ENCODE measurements around the gene CPEB3.
"Not testable (repeated sequence)": the region's sequence is repeated elsewhere in the genome, so short reads cannot be mapped to it uniquely, and the experiment has no call there.

The CPEB3 gene

DNA sequence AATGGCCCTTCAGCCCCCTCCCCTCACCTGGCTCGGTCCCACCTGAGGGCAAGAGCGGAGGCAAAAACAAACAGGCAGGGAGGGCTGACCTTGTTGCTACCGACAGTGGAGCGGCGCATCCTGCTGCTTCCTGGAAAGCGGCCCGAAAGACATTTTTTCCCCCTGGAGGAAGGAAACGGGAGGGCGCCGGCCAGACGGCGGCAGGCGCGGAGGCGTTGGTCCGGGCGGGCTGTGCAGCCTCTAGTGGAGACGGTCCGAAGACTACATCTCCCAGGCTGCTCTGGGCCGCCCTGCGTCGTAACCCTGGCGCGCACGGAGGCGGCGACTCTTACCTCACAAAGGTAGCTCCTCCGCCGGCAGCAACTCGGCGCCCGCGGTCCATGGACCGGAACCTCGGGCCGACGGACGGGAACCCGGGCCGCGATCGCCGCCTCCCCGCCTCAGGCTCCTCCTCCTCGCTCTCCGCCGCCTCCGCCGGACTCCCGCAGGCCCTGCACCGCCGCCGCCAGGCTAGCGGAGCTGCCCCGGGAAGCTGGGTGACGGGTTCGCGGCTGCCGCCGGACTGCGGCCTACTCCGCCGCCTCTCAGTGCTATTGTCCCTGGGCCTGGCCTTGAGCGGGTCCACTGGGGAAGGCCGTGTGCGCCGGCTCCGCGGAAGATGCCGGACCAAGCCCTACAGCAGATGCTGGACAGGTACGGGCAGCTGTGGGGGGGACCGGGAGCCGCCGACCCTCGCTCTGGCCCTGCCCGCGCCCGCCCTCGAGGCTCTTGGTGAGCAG, at the start of gene CPEB3, which contains the start of gene MARCHF5:
CPEB3 (minus strand) TSS at position 242 of the 779 bp plus-strand sequence. CDS start 50,728 bp downstream, outside the sequence.
MARCHF5 (plus strand) TSS at position 331 of the 779 bp plus-strand sequence; CDS start at position 659, 328 bp downstream.
- peak; percentile 78 for DNase-seq (ENCODE audit: low read depth)

DNA sequence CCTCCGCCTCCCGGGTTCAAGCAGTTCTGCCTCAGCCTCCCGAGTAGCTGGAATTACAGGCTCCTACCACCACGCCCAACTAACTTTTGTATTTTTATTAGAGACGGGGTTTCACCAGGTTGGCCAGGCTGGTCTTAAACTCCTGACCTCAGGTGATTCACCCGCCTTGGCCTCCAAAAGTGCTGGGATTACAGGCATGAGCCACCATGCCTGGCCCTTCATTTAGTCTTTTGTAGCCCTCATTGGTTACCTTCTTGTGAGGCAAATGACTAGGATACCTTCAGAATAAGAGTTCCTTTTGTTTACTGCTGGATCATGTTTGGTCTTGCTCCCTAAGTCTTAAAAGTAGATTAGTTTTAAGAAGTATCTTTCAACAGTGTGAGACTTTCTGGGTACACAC, 39.0 kb upstream of the CPEB3 start:
- not testable (repeated sequence) for DNase-seq (ENCODE audit: low read depth)

DNA sequence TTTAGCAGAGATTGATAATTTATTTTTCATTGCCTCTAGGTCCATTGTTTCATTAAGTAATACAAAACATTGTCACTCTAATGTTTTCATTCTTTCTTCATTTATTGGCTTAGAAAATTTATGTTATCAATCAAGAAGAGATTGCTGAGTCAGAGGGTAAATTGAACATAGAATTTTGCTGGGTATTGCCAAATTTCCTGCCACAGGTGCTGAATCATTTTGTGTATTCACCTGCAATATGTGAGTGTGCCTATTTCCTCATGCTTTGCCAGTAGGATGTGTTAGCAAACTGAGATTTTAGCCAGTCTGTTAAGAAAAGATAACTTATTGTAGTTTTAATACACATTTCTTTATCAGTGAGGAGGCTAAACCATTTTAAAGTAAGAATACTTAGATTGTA, 38.1 kb upstream of the CPEB3 start:
- DNase-seq (ENCODE audit: low read depth): no peak

DNA sequence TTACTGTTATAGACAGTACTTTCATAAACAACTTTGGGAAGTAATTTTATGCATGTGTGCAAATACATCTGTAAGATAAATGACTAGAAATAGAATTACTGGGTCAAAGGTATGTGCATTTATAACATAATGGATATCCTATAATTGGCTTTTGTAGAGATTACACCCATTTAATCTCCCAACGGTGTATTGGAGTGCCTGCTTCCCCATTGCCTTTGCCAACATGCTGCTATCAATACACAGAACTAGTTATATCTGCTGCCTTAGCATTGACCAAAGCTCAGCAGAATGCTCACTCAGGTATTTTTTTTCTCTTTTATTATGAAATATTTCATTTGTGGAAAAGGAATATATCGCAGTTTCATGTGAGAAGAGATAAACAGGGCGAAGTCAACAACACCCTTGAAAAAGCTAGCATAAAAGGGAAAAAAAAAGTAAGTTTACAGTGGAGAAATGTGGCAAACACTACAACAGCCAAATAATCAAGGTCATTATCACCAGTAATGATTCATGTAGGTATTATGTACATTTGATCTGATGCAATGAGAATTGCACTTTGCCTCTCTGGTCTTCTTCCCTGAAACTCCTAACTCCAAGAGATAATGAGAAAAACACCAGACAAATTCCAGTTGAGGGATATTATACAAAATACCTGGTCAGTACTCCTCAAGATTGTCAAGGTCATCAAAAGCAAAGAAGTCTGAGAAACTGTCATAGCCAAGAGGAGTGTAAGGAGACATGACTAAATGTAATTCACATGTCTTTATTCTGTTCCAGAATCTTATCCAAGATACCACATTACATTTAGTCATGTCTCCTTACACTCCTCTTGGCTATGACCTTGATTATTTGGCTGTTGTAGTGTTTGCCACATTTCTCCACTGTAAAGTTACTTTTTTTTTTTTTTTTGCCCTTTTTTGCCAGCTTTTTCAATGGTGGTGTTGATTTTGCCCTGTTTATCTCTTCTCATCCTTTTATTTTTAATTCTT, 36.9 kb upstream of the CPEB3 start:
- DNase-seq (ENCODE audit: low read depth): no peak

DNA sequence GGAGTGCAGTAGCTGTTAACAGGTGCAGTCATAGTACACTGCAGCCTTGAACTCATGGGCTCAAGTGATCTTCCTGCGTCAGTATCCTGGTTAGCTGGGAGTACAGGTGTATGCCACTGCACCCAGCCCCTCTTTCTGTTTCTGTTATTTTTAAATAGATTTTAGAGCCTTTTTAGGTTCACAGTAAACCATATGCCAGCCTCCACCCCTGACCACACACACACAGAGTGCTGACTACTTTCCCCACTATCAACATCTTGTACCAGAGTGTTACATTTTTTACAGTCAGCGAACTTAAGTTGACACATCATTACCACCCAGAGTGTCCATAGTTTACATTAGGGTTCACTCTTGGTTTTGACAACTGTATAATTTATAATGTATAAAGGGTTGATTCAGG, 32.2 kb upstream of the CPEB3 start:
- DNase-seq (ENCODE audit: low read depth): no peak

DNA sequence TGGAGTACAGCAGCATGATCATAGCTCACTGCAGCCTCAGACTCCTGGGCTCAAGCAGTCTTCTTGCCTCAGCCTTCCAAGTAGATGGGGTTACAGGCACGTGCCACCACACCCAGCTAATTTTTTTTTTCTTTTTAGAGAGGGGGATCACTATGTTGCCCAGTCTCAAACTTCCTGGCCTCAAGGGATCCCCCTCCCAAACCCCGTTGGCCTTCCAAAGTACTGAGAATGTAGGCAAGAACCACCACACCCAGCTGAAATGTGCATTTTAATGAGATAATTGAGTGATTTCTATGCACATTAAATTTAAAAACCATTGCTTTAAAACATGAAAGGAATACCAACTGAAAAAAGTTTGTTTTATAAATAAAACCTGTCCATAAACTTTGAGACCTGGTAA, 25.7 kb upstream of the CPEB3 start:
- no peak for DNase-seq (ENCODE audit: low read depth)

DNA sequence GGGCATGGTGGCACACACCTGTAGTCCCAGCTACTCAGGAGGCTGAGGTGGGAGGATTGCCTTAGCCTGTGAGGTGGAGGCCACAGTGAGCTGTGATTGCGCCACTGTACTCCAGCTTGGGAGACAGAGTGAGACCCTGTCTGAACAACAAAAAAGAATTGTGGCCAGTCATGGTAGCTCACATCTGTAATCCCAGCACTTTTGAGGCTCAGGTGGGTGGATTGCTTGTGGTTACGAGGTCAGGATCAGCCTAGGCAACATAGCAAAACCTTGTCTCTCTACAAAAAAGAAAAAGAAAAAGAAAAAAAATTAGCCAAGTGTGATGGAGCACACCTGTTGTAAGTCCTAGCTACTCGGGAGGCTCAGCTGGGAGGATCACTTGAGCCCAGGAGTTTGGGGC, 22.9 kb upstream of the CPEB3 start:
- no peak for DNase-seq (ENCODE audit: low read depth)

DNA sequence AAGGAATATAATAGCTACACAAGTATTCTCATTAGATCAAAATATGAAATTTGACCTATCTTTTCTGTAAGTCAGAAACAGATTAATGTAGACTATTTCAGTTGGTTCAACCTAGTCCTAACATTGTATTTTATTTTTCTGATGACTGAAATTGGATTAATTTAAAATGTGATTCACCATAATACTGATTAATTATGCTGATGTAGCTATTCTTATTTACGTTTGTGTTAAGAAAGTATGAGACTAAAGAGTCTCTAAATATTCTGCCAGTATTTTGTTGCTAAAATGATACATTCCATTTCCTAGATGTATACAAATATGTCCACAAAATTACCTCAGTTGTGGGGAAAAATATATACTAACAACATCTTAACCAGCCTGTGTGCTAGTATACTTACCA, 18.4 kb upstream of the CPEB3 start:
- DNase-seq (ENCODE audit: low read depth): no peak

DNA sequence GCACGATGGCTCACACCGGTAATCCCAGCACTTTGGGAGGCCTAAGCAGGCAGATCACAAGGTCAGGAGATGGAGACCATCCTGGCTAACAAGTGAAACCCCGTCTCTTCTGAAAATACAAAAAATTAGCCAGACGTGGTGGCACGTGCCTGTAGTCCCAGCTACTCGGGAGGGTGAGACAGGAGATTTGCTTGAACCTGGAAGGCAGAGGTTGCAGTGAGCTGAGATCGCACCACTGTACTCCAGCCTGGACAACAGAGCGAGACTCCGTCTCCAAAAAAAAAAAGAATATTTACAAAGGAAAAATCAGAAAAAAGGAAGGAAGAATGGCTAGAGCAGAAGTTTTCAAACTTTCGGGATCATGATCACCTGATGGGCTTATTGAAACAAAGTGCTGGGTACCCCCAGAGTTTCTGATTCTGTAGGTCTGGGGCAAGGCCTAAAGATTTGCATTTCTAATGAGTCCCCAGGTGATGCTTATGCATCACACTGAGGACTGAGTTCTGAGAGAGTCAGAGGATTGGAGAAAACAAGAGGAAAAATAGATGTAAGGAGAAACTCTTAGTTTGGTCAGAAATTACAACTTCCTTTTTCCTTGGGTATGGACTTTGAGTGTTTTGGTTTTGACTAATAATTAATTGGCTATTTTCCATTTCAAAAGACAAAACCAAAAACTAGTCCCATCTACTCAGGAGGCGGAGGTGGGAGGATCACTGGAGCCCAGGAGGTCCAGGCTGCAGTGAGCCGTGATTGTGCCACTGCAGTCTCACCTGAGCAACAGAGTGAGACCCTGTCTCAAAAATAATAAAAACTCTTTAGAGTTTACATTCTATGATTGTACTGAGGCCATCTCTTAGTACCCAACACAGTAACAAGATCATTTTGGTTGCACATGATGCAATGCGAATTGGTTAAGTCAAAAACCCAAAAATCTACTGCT, 14.5 kb upstream of the CPEB3 start:
- DNase-seq (ENCODE audit: low read depth): no peak

DNA sequence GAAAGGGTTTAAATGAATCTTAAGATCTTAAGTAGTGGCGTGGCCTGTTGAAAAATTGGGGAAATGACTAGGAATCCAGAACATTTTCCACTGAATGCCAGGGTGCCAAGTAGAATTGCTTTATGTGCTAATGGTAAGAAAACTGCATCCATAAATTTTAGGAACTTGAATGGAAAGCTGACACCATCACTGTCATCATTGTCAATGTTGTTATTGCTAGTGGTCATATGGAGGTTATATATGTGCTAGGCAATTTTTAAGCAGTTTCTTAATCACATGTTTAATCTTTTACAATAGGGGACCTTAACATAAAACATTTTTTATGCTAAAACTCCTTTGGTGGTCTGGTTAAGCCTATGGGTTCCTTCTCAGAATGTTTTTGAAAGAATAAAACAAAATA, 13.2 kb upstream of the CPEB3 start:
- no peak for DNase-seq (ENCODE audit: low read depth)

DNA sequence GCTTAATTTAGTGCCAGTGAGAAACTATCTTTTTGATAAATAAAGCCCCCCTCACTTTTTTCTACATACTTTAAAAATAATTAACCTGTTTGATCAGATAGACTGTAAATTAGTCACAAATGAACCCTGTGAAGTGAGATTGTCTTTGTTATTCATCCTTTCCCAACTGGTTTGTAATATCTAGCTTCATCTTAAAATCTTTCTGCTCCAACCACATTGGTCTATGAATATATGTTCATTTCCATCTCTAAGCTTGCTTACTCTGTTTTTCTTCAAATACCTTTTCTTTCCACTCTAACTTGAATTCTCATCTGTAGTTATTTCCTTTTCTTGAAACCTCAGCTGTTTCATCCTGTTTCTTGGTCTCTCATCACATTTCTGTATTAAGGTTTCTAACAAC, 12.2 kb upstream of the CPEB3 start:
- no peak for DNase-seq (ENCODE audit: low read depth)

DNA sequence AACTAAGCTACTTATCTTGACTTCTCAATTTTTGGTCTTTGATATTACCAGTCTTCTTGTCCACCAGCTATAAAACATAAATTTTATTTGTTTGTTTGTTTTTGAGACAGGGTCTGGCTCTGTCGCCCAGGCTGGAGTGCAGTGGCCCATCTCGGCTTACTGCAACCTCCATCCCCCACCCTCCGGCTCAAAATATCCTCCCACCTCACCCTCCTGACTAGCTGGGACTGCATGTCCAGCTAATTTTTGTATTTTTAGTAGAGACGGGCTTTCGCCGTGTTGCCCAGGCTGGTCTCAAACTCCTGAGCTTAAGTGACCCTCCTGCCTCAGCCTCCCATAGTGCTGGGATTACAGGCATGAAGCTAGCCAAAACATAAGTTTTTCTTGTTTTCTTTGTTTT, 7.6 kb upstream of the CPEB3 start:
- DNase-seq (ENCODE audit: low read depth): no peak

DNA sequence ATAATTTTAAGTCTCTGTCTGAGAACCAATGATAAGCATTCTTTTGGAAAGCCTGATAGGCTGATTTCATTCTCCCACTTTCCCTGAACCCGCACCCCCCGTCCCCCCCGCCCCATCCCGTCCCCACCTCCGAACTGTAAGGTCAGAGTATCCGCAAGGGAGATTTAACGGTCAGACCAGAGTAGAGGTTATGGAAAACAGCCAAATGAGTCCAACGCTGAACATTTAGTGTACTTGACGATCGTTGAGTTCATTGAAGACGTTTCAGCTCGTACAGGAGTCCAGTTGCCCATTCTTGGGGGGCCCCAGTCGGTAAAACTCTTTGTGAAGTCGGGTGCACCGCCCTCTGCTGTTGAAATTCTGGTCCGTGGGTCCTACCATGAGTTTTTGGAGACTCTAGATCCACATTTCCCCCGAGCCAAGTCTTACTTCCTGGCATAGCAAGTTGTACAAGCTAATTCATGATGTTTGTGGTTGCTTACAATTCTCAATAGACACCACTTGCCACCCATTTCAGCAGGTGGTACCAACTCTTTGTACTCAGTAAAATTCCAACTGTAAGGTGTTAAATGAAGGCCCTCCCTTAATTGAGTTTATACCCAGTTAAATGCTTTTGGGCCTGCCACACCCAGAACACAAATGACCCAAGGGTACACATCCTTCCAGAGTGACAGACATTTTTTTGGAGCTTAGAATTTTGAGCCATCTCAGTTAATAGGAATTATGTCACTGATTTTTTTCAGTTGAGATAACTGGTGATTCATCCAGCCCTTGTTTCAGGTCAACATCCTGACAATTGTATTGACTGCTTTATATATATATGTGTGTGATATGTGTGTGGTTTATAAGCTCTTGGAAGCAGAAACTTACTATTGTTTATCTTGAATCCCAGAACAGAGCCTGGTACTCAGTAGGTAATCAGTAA, 1.3 kb upstream of the CPEB3 start:
- DNase-seq (ENCODE audit: low read depth): no peak

DNA sequence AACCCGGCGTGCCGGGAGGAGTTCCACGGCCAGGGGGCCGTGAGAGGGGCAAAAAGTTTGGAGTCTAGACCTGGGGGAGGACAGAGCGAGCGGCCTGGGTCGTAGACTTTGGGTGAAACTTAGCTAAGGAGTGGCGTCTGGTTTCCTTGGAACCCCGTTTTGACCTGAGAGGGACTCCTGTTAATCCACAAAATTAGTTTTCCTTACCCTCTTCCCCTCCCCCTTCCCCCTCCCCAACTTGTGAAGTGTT, 663 bp upstream of the CPEB3 start:
- no peak for DNase-seq (ENCODE audit: low read depth)

DNA sequence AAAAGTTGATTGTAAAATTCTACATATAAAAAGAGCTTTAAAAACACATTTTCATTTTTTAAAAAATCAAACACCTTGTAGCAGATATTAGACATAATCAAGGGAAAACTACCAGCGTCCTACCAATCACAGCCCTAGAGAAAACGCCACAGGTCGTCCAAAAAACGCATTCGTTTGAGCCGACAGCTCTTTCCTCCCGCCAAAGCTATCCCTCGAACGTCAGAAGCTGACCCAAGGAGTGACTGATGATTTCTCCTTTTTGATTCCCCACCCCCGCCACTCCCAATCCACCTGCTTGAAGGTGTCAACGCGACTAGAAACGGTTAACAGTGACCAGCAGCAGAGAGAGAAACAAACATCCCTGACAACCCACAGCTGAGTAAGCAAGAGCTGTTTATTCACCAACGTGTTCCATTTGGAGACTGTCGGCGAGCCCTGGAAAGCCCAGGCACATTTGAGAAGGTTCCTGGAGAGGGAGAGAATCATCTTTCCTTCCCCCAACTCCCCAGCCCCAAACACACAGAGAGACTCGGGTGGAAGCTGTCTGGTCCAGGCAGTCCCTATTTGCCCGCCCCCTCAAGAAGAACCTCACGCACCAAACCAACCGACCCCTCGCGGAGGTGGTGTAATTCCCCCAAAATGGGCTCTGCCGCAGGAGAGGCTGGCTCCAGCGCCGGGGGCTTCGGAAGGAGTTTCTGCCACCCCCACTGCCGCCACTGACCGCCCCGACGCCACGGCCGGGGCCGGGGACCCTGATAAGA, 622 bp downstream of the CPEB3 start:
- peak; percentile 7 for DNase-seq (ENCODE audit: low read depth)

DNA sequence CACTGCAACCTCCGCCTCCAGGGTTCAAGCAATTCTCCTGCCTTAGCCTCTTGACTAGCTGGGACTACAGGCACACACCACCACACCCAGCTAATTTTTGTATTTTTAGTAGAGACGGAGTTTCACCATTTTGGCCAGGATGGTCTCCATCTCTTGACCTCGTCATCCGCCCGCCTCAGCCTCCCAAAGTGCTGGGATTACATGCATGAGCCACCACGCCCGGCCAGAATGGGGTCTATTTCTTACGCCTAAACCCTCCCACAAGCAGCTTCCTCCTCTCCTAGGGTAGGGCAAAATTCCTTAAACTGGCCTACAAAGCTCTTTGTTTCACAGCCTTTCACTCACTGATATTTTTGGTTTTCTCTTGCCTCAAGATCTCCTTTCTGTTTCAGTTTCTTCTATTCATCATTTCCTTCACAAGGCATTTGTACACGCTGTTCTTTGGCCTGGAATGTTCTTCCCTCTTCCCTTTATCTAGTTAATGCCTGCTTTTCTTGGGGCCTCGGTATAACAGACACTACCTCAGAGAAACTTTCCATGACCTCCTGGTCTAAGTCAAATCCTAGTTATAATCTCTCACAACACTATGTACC, 6.7 kb downstream of the CPEB3 start:
- no peak for DNase-seq (ENCODE audit: low read depth)

DNA sequence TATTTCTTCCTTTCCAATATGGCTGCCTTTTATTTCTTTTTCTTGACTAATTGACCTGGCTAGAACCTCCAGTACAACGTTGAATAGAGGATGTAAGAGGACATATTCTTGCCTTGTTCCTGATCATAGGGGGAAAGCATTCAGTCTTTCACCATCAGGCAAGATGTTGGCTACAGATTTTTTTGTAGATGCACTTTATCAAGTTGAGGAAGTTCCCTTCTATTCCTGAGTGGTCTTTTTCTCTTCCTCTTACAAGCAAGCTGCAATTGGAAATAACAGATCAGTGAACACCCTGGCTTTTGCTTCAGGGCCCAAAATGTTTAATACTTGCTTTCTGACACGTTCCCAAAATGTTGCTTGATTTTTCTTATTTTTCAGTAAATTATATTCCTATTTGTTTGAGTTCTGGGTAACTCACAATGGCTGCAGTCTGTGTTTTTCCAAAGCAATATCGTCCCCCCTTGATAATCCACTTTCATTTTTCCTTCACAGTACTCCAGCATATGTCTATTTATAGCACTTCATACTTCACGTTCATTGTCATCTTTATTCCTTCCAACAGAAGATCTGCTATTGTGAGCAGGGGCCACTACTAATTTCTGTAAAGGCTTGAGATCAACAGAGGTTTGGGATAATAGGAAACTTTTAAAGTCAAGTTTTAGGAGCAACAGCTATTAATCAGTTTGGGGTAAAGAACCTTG, 11.7 kb downstream of the CPEB3 start:
- no peak for DNase-seq (ENCODE audit: low read depth)

DNA sequence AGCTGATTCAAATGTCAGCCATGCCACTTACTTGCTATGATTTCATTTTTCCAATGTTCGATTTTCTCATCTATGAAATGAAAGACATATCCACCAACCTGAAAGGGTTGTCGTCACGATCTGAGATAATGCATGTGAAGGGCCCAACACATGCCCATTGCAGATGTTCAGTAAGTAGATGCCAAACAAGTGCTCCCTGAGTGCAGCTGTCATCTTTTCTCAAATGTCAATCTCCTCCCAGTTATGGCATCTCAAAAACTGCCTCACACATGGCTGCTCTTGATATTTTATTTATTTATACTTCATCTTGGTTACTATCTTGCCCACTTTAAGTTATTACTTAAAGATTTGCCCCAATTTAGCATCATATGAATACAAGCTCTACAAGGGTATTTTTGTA, 16.8 kb downstream of the CPEB3 start:
- no peak for DNase-seq (ENCODE audit: low read depth)

DNA sequence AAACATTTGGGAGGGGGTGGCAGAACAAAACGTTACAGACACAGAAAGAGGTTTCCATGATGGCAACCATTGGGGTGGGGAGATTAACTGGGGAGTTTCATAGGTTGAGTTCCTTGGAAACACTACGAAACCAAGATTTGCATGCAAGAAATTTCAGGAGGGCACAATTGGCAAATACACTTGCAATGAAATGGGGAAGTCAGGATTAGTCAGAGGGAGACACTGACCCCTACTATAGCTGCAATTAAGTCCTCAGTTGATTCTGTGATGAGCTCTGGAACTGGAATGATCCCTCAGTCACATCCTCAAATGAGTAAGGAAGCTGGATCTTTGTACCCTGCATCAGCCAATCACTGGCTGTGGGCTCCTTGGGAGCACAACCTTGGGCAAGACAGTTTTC, 22.1 kb downstream of the CPEB3 start:
- DNase-seq (ENCODE audit: low read depth): no peak
